Measurements from ENCODE around the gene CREB3L1.

Gene CREB3L1

GRCh38 chr11:46333394-46333947 is 56.0 kb downstream of the CREB3L1 start:
- peak overlapping the region; percentile 8; the same call in 1 of the 2 replicates for H3K4me3 ChIP-seq (ENCODE audit: low read depth, low read length)
- TF ChIP-seq, protein P1, sequence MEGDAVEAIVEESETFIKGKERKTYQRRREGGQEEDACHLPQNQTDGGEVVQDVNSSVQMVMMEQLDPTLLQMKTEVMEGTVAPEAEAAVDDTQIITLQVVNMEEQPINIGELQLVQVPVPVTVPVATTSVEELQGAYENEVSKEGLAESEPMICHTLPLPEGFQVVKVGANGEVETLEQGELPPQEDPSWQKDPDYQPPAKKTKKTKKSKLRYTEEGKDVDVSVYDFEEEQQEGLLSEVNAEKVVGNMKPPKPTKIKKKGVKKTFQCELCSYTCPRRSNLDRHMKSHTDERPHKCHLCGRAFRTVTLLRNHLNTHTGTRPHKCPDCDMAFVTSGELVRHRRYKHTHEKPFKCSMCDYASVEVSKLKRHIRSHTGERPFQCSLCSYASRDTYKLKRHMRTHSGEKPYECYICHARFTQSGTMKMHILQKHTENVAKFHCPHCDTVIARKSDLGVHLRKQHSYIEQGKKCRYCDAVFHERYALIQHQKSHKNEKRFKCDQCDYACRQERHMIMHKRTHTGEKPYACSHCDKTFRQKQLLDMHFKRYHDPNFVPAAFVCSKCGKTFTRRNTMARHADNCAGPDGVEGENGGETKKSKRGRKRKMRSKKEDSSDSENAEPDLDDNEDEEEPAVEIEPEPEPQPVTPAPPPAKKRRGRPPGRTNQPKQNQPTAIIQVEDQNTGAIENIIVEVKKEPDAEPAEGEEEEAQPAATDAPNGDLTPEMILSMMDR (IDR thresholded peaks at IDR 0.05; ENCODE audit: low read depth, low read length, missing control alignments), result no peak
- no peak for DNase-seq (ENCODE audit: low read depth)

GRCh38 chr11:46334211-46334610 is 56.7 kb downstream of the CREB3L1 start:
- H3K4me3 ChIP-seq (ENCODE audit: low read depth, low read length), result no peak overlapping the region
- no peak for DNase-seq (ENCODE audit: low read depth)
- TF ChIP-seq, protein P1 (IDR thresholded peaks at IDR 0.05; ENCODE audit: low read depth, low read length, missing control alignments), result no peak

DNA sequence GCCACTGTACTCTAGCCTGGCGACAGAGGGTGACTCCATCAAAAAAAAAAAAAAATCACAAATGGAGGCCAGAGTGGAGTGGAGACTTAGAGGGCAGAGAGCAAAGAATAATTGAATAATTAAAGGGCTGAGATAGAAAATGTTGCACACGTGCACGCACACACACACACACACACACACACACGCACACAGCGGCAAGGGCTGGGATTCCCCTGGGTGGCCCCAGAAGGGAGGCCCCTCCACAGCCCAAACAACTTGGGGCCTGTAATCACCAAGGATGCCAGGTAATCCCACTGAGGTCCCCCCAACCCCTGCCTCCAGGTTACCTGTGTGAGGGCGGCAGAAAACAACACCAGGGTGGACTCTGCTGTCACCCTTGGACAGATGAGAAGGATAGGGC is 57.8 kb downstream of the CREB3L1 start:
- TF ChIP-seq, protein P1 (IDR thresholded peaks at IDR 0.05; ENCODE audit: low read depth, low read length, missing control alignments), result no peak
- no peak for DNase-seq (ENCODE audit: low read depth)
- H3K4me3 ChIP-seq (ENCODE audit: low read depth, low read length), result no peak overlapping the region

GRCh38 chr11:46335890-46336562 is 58.6 kb downstream of the CREB3L1 start:
- H3K4me3 ChIP-seq (ENCODE audit: low read depth, low read length), result no peak overlapping the region
- no peak for DNase-seq (ENCODE audit: low read depth)
- TF ChIP-seq, protein P1 (IDR thresholded peaks at IDR 0.05; ENCODE audit: low read depth, low read length, missing control alignments), result no peak

DNA sequence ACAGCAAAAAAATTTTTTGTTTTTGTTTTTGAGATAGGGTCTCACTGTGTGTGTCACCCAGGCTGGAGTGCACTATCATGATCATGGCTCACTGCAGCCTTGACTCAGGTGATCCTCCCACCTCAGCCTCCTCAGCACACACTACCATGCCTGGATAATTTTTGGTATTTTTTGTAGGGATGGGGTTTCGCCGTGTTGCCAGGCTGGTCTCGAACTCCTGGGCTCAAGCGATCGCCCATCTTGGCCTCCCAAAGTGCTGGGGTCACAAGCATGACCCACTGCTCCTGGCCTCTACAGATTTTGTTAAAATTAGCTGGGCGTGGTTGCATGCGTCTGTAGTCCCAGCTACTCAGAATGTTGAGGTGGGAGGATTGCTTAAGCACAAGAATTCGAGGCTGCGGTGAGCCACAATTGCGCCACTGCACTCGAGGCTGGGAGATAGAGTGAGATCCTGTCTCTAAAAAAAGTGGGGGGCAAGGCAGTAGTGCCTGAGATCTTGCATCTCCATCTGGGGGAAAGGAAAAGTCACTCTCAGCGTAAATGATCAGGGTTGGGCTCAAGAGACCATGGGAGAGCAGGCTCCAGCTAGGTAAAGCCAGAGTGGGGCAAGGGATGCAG is 59.2 kb downstream of the CREB3L1 start:
- no peak overlapping the region for H3K4me3 ChIP-seq (ENCODE audit: low read depth, low read length)
- no peak for DNase-seq (ENCODE audit: low read depth)
- TF ChIP-seq, protein P1 (IDR thresholded peaks at IDR 0.05; ENCODE audit: low read depth, low read length, missing control alignments), result no peak

GRCh38 chr11:46337626-46338345 is 60.3 kb downstream of the CREB3L1 start:
- no peak overlapping the region for H3K4me3 ChIP-seq (ENCODE audit: low read depth, low read length)
- no peak for DNase-seq (ENCODE audit: low read depth)
- TF ChIP-seq, protein P1 (IDR thresholded peaks at IDR 0.05; ENCODE audit: low read depth, low read length, missing control alignments), result no peak
